GM18511 (cell line): ENCODE measurements around the gene EPHA8.

Source experiments
- ATAC-seq: cut with Tn5 transposase; IDR thresholded peaks from one replicate; pipeline ENCODE4 v1.9.1; 2021; ENCODE audit warnings: mild to moderate bottlenecking, moderate library complexity; ENCODE audit not compliant: unreplicated experiment

EPHA8 gene

DNA sequence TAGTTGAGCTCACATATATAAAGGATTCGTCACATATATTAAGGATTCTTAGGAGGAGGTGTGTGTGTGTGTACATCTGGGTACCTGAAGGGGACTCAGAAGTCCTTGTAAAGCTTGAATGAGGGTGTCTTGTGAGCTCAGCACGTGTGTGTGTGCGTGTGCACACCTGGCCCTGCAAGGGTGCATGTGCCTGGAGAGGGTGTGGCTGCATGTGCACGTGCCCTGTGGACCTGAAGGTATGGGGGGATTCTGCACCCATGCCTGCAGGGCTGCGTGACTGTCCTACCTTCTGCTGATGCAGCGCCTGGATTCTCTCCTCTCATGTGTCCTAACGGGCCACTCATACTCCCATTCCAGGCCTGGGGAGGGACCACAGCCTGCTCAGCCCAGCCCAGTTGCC is 24.0 kb downstream of the EPHA8 start:
- no peak for ATAC-seq

DNA sequence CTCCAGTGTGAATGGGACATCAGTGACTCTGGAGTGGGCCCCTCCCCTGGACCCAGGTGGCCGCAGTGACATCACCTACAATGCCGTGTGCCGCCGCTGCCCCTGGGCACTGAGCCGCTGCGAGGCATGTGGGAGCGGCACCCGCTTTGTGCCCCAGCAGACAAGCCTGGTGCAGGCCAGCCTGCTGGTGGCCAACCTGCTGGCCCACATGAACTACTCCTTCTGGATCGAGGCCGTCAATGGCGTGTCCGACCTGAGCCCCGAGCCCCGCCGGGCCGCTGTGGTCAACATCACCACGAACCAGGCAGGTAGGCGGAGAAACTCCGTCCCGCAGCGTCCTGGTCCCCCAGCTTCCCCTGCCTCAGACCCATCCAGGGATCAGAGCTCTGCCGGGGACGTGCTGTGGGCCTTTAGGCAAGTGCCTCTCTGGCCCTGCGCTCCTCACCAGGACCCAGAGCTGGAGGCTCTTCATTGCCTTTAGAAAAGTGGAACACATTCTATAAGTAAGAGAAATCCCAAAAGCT is 25.7 kb downstream of the EPHA8 start:
- ATAC-seq, result no peak

DNA sequence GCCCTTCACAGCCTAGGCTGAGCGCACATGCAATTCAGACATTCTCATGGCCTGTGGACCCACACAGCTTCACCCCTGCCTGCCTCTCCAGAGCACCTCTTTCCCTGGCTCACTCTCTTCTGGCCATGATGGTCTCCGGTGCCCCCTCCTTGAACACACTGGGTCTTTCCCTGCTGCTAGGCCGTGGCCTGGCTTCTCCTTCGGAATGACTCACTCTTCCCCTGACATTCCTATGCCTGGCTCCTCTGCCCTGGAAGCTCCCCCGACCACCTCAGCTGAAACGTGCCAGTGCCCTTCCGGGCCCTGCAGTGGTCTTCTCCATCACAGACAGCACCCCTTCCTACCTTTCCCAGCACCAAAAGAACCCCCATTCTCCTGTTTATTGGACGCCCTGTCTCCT is 28.3 kb downstream of the EPHA8 start:
- no peak for ATAC-seq

DNA sequence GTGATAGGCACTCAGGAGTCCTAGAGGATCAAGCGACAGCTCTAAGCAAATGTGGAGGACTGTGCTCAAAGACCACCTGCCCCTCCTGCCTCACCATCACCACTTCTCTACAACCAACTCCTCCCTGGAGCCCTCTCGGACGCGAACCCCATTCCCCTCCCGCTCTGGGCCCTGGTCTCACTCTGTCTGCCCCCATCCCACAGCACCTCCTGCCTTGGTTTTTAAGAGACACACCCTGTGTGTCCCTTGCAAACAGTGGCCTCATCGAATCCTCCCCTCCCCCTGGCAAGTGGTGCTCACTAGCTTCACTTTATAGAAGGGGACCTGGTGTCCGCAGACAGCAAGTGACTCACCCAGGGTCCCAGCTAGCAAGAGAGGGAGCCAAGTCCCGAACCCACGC is 28.8 kb downstream of the EPHA8 start:
- no peak for ATAC-seq

DNA sequence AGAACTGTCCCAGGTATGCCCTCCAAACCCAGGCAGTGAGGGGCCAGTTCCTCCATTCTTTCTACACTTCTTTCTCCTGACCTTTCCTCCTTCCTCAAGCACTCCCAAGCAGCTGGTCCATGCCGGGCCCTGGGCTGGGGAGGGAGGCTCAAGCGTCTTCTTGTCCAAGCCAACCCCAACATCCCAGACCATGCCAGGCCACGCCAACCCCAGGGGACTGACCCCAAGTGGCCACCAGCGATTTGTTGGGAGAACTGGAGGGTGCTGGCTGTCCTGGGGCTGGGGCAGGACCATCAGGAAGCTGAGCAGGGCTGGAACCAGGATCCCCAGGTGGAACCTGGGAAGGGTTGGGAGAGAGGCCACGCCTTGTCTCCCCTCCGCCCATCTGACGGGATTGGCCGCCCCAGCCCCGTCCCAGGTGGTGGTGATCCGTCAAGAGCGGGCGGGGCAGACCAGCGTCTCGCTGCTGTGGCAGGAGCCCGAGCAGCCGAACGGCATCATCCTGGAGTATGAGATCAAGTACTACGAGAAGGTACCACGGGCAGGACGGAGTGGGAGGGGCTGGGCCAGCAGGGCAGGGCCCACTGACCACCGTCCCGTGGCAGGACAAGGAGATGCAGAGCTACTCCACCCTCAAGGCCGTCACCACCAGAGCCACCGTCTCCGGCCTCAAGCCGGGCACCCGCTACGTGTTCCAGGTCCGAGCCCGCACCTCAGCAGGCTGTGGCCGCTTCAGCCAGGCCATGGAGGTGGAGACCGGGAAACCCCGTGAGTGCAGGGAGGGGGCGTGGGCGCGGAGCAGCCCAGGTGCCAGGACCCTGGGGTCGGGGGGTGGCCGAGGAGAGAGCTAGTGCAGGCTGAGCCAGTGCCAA is 29.9 kb downstream of the EPHA8 start:
- ATAC-seq, result no peak

DNA sequence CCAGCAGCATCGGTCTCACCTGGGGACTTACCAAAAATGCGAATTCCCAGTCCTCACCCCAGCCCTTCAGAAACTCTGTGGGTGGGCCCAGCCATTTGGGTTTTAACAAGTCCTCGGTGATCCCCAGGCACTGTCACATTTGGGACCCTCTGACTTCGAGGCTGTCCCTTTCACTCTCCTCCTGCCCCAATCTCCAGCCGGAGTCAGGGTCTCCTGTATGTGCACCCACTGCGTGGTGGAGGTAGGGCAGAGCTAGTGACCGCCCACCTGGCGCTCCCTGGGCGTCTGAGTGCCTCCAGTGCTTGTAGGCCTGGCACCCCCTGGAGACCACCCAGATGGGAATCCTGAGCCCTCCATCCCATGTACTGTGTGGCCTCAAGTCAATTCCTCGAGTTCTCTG is 31.1 kb downstream of the EPHA8 start:
- ATAC-seq, result no peak

DNA sequence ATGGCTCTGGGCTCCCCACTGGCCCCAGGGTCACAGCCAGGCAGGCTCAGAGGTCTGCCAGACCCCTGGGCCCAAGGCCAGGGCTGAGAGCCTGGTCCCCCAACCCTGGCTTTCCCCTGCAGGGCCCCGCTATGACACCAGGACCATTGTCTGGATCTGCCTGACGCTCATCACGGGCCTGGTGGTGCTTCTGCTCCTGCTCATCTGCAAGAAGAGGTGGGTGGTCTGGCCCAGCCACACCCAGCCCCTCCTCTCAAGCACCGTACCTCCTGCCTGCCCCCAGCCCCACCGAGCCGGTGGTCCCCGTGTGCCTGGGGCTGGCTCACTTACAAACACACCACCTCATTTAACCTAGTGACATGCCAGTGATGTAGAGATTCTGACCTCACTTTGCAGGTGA is 31.8 kb downstream of the EPHA8 start:
- ATAC-seq, result no peak

DNA sequence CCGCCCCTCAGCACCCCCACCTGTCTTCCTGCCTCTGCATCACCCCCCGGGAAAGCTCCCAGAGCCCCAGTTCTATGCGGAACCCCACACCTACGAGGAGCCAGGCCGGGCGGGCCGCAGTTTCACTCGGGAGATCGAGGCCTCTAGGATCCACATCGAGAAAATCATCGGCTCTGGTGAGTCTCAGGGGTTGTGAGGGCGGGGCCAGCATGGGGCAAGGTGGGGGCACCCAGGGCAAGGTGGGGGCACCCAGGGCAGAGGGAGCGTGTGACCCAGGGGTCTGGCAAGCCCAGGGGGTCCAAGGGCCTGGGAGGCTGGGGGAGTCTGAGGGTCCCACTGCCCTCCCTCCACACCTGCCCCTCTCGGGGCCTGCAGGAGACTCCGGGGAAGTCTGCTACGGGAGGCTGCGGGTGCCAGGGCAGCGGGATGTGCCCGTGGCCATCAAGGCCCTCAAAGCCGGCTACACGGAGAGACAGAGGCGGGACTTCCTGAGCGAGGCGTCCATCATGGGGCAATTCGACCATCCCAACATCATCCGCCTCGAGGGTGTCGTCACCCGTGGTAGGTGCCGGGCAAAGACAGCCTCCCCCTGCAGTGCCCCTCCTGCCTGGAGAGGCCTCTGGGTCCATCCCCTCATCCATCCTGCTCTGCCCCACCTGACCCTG is 34.1 kb downstream of the EPHA8 start:
- ATAC-seq, result no peak

DNA sequence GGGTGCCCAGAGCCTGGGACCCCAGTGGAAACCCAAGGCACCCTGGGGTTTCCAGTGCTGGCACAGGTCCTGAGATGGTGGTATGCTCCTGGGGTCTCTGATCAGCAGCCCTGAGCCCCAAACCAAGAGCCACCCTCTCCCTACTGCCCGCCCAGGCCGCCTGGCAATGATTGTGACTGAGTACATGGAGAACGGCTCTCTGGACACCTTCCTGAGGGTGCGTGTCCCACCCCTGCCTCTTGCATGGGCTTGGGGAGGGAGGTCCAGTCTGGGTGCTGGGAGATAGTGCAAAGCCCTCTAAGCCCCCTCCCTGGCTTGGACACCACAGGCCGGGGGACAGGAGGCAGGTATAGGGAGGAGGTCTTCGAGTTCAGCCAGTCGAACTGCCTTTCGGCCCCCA is 34.7 kb downstream of the EPHA8 start:
- no peak for ATAC-seq

DNA sequence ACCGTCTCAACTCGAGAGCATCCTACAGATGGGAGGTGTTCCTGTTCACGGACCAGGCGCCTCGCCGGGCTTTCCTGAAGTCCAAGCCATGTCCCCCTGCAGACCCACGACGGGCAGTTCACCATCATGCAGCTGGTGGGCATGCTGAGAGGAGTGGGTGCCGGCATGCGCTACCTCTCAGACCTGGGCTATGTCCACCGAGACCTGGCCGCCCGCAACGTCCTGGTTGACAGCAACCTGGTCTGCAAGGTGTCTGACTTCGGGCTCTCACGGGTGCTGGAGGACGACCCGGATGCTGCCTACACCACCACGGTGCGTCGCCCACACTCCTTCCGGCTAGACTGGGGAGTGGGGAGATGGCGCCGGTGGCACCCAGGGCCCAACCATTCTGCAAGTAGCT is 35.4 kb downstream of the EPHA8 start:
- ATAC-seq, result no peak

DNA sequence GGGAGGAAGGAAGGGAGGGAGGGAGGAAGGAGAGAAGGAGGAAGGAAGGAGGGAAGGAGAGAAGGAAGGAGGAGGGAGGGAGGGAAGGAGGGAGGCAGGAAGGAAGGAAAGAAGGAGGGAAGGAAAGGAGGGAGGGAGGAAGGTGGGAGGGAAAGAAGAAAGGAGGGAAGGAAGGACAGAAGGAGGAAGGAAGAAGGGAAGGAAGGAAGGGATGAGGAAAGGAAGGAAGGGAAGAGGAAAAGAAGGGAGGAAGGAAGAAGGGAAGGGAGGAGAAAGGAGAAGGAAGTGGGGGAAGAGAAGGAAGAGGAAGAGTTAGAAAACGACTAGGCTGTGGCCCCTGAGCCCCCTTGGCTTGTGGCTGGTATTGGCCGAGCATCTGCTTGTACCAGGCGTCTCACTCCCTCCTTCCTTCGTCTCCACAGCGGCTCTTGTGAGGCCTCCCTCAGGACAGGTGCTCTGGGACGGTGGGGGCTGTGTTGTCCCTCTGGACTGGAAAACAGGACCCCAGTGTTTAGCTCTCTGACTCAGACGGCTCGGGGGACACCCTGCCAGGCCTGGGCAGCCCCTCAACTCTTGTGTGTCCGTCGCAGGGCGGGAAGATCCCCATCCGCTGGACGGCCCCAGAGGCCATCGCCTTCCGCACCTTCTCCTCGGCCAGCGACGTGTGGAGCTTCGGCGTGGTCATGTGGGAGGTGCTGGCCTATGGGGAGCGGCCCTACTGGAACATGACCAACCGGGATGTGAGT is 37.0 kb downstream of the EPHA8 start:
- ATAC-seq, result no peak

DNA sequence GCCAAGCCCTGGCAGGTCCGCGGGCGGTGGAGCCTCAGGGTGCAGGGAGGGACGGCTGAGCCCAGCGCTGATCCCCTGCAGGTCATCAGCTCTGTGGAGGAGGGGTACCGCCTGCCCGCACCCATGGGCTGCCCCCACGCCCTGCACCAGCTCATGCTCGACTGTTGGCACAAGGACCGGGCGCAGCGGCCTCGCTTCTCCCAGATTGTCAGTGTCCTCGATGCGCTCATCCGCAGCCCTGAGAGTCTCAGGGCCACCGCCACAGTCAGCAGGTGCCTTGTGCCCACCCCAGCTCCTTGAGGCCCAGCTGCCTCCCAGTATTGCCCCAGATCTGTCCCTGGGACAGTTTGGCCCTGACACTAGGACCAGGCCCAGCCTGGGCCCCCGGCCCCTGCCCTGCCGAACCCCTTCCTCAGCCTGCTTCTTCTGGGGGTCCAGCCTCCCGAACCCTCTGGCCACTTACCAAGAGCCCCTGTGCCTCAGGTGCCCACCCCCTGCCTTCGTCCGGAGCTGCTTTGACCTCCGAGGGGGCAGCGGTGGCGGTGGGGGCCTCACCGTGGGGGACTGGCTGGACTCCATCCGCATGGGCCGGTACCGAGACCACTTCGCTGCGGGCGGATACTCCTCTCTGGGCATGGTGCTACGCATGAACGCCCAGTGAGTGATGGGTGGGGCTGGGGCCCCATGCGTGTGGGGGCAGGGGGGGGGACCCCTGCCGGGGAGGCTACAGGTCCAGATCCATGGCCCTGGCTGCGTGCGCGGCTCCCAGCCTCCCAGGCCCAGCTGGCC is 37.7 kb downstream of the EPHA8 start:
- ATAC-seq, result no peak

DNA sequence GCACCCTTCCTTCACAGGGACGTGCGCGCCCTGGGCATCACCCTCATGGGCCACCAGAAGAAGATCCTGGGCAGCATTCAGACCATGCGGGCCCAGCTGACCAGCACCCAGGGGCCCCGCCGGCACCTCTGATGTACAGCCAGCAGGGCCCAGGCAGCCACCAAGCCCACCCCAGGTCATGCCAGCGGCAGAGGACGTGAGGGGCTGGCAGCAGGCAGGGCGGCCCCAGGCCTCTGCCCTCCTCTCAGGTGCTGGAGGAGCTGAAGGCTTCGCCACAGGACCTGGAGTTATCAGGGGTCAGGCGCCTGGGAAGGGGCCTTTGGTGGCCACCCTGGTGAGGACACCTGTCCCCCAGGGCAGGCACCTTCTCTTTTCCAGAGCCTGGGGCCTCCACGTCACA is 38.3 kb downstream of the EPHA8 start:
- ATAC-seq, result no peak

DNA sequence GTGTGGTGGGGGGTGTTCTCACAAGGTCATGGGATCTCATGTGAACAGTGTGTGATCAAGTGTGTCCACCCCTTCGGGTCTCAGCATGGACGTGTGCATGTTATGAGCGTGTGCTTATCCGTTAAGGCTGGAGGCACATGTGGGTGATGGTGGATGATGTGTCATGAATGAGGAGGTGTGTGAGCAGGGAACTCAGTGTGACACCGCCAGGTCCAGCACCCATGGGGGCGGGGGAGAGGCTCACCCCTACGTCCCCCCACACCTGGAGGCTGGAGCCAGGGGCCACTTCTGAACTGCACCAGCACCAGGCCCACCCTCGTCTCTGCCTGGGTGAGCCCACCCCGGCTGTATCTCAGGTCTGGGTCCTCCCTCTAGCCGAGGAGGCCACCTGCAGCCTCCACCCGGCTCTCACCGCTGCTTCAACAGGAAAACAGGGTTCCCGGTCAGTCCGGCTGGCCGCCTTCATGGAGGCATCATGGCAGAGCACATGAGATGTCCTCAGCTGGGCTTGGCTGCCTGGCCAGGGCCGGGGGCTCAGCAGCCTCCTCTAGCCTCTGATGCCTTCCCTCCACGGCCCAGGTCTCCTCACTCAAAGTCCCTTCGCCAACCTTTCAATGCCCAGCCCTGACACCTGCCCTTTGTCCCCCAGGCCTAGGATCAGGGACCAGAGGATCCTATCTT is 38.9 kb downstream of the EPHA8 start:
- no peak for ATAC-seq

DNA sequence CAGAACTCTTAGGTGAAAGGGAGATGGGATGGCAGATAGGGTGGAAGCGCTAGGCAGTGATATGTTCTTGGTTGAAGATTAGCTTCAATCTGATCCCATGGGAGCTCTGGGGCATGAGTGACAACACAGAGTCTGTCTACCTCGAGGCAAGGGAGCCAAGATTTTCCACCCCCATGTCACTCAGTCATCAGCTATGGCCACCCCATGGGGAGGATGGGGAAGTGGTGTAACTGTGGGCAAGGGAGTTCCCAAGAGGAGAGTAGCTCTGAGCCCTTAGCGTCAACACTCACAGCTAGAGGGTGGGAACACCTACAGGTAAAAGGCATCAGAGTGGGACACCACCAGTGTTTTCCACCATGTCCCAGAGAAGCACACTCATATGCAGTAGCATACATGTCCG is 42.9 kb downstream of the EPHA8 start:
- ATAC-seq, result no peak

DNA sequence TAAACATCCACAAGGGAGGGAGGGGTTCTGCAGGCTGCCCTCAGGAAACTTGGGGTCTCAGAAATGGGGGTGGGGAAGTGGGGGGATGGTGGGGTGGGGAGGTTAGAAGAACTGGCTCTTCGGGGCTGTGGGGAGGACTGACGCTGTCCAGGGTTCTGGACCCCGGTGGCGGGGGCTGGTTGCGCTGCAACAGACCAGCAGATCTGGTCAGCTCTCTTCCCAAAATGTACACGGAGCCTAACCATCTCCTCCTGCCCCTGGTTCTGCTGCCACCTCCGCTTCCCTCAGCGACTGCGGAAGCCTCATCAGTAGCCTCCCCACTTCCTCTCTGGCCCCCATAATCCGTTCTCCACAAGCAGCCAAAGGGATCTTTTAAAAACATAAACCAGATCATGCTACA is 43.9 kb downstream of the EPHA8 start:
- no peak for ATAC-seq

DNA sequence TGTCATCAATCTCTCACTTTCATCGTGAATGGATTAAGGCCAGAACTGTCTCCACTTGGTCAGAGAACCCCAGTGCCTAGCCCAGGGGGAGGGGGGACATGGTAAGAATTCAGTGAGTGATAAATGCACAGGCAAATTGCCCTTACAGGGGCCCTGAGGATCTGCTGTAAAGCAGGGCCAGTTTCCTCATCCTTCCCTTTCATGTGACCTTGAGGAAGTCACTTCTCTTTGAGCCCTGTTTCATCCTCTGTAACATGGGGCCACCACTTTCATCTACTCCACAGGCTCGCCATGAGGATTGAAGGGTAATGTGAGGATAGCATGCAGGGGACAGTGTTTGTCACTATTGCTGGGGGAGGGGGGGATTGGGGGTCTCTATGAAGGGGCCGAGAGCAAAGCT is 45.1 kb downstream of the EPHA8 start:
- no peak for ATAC-seq

DNA sequence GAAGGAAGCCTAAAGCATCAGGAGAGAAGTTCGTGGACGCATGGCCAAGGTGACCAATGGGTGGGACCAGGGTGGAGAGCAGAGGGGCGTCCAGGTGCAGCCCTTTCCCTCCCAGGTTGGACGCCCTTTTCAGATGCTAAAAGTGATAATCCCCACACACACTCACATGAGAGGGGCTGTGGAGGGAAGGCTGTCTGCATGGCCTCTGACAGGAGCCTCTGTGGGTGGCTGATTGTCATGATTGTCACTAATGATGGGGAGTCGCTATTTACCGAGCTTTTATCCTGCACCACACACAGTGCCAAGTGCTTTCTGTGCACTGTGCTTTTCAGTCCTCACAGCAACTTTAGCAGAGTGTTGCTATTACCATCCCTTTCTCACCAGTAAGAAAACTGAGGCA is 46.0 kb downstream of the EPHA8 start:
- no peak for ATAC-seq

DNA sequence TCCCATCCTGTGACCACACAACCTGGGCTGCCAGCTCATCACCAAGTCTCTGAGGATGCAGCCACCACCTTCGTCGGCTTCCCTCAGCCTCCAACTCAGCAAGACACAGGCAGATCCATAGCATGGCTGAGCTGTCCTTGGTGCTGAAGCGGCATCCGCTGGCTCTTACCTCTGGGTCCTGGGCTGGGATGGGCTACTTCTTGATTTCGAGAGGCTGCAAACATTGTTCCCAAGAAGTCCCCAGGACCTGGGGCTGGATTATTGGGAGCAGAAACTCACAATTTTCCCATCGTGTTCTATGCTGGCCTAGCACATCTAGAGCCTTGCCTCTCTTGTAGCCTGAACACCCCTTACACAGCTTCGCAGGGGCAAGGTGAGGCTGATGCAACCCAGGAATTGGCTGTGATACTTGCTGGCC is 48.2 kb downstream of the EPHA8 start:
- ATAC-seq, result no peak
